ENCODE results near the gene ACE.
A peak's percentile ranks its signal among the peaks of the same experiment; 100 is the strongest.

Gene ACE

DNA sequence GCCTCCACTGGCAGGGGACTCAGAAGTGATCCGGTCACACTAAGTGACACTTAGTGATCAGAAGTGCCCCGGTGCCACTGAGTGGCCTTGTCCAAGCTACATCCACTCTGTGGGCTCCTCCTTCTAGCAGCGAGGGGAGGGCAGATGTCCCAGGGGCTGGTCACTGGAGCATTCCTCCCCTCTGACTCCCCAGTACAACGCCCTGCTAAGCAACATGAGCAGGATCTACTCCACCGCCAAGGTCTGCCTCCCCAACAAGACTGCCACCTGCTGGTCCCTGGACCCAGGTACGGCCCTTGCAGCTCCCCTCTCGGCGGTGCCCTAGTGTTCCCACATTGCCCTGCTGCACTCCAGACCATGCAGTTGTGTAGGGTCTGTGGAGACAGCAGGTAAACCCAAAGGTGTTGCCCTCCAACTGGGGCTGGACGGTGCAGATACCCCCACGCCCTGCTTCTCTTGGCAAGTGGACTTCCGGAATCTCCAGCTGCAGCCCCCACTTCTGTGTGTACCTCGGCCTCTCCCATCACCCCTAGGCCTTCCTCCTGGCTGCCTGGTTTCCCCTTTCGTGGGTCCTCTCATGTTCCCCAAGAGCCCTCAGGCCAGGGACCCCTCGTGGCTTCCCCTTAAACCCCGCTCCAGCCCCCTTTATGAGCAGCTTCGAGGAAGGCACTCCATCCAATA lies 2.1 kb downstream of the ACE start (continued):
- 0 out of 2 replicates have a peak, but pooled peaks have one; percentile 43 for TF ChIP-seq ZNF391 (tag by site-specific recombination; IDR thresholded peaks at IDR 0.05; ENCODE audit: borderline replicate concordance, low read depth)
- TF ChIP-seq SP2 (tag by site-specific recombination; IDR thresholded peaks at IDR 0.05) = peak; percentile 60
- TF ChIP-seq ZNF433 (tag by site-specific recombination; IDR thresholded peaks at IDR 0.05; ENCODE audit: low read depth) = no peak
- TF ChIP-seq ZNF311 (tag by site-specific recombination; IDR thresholded peaks at IDR 0.05; ENCODE audit: borderline replicate concordance) = no peak
- TF ChIP-seq ZNF529 (tag by site-specific recombination; IDR thresholded peaks at IDR 0.05; ENCODE audit: insufficient replicate concordance) = no peak
- TF ChIP-seq, protein P1, sequence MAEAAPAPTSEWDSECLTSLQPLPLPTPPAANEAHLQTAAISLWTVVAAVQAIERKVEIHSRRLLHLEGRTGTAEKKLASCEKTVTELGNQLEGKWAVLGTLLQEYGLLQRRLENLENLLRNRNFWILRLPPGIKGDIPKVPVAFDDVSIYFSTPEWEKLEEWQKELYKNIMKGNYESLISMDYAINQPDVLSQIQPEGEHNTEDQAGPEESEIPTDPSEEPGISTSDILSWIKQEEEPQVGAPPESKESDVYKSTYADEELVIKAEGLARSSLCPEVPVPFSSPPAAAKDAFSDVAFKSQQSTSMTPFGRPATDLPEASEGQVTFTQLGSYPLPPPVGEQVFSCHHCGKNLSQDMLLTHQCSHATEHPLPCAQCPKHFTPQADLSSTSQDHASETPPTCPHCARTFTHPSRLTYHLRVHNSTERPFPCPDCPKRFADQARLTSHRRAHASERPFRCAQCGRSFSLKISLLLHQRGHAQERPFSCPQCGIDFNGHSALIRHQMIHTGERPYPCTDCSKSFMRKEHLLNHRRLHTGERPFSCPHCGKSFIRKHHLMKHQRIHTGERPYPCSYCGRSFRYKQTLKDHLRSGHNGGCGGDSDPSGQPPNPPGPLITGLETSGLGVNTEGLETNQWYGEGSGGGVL (tag by site-specific recombination; IDR thresholded peaks at IDR 0.05) = no peak
- peak; percentile 51; the same call in 1 of the 2 replicates for TF ChIP-seq KLF1 (tag by site-specific recombination; IDR thresholded peaks at IDR 0.05)
- no peak for TF ChIP-seq FEZF1 (tag by site-specific recombination; IDR thresholded peaks at IDR 0.05)
- TF ChIP-seq, protein P2, sequence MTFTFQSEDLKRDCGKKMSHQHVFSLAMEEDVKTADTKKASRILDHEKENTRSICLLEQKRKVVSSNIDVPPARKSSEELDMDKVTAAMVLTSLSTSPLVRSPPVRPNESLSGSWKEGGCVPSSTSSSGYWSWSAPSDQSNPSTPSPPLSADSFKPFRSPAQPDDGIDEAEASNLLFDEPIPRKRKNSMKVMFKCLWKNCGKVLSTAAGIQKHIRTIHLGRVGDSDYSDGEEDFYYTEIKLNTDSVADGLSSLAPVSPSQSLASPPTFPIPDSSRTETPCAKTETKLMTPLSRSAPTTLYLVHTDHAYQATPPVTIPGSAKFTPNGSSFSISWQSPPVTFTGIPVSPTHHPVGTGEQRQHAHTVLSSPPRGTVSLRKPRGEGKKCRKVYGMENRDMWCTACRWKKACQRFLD (tag by site-specific recombination; IDR thresholded peaks at IDR 0.05) = no peak
- TF ChIP-seq, protein P3, sequence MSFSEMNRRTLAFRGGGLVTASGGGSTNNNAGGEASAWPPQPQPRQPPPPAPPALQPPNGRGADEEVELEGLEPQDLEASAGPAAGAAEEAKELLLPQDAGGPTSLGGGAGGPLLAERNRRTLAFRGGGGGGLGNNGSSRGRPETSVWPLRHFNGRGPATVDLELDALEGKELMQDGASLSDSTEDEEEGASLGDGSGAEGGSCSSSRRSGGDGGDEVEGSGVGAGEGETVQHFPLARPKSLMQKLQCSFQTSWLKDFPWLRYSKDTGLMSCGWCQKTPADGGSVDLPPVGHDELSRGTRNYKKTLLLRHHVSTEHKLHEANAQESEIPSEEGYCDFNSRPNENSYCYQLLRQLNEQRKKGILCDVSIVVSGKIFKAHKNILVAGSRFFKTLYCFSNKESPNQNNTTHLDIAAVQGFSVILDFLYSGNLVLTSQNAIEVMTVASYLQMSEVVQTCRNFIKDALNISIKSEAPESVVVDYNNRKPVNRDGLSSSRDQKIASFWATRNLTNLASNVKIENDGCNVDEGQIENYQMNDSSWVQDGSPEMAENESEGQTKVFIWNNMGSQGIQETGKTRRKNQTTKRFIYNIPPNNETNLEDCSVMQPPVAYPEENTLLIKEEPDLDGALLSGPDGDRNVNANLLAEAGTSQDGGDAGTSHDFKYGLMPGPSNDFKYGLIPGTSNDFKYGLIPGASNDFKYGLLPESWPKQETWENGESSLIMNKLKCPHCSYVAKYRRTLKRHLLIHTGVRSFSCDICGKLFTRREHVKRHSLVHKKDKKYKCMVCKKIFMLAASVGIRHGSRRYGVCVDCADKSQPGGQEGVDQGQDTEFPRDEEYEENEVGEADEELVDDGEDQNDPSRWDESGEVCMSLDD (tag by site-specific recombination; IDR thresholded peaks at IDR 0.05) = no peak; the same call in 1 of the 2 replicates
- TF ChIP-seq ZEB2 (tag by site-specific recombination; IDR thresholded peaks at IDR 0.05) = 0 out of 2 replicates have a peak, but pooled peaks have one; percentile 32
- TF ChIP-seq, protein P4, sequence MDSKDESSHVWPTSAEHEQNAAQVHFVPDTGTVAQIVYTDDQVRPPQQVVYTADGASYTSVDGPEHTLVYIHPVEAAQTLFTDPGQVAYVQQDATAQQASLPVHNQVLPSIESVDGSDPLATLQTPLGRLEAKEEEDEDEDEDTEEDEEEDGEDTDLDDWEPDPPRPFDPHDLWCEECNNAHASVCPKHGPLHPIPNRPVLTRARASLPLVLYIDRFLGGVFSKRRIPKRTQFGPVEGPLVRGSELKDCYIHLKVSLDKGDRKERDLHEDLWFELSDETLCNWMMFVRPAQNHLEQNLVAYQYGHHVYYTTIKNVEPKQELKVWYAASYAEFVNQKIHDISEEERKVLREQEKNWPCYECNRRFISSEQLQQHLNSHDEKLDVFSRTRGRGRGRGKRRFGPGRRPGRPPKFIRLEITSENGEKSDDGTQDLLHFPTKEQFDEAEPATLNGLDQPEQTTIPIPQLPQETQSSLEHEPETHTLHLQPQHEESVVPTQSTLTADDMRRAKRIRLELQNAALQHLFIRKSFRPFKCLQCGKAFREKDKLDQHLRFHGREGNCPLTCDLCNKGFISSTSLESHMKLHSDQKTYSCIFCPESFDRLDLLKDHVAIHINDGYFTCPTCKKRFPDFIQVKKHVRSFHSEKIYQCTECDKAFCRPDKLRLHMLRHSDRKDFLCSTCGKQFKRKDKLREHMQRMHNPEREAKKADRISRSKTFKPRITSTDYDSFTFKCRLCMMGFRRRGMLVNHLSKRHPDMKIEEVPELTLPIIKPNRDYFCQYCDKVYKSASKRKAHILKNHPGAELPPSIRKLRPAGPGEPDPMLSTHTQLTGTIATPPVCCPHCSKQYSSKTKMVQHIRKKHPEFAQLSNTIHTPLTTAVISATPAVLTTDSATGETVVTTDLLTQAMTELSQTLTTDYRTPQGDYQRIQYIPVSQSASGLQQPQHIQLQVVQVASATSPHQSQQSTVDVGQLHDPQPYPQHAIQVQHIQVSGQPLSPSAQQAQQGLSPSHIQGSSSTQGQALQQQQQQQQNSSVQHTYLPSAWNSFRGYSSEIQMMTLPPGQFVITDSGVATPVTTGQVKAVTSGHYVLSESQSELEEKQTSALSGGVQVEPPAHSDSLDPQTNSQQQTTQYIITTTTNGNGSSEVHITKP (tag by site-specific recombination; IDR thresholded peaks at IDR 0.05) = peak; percentile 70
- no peak for TF ChIP-seq ZNF830 (tag by site-specific recombination; IDR thresholded peaks at IDR 0.05; ENCODE audit: low read depth)
- no peak for TF ChIP-seq ZNF146 (tag by site-specific recombination; IDR thresholded peaks at IDR 0.05)
- TF ChIP-seq ZNF184 (tag by site-specific recombination; IDR thresholded peaks at IDR 0.05) = no peak
- TF ChIP-seq ZNF138 (tag by site-specific recombination; IDR thresholded peaks at IDR 0.05; ENCODE audit: borderline replicate concordance) = no peak
- 0 out of 2 replicates have a peak, but pooled peaks have one; percentile 21 for TF ChIP-seq ZNF394 (tag by site-specific recombination; IDR thresholded peaks at IDR 0.05; ENCODE audit: borderline replicate concordance)
- TF ChIP-seq, protein P5, sequence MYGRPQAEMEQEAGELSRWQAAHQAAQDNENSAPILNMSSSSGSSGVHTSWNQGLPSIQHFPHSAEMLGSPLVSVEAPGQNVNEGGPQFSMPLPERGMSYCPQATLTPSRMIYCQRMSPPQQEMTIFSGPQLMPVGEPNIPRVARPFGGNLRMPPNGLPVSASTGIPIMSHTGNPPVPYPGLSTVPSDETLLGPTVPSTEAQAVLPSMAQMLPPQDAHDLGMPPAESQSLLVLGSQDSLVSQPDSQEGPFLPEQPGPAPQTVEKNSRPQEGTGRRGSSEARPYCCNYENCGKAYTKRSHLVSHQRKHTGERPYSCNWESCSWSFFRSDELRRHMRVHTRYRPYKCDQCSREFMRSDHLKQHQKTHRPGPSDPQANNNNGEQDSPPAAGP (tag by site-specific recombination; IDR thresholded peaks at IDR 0.05) = no peak; the same call in 1 of the 2 replicates
- no peak for TF ChIP-seq ZNF610 (tag by site-specific recombination; IDR thresholded peaks at IDR 0.05; ENCODE audit: borderline replicate concordance)
- TF ChIP-seq ZBTB8A (tag by site-specific recombination; IDR thresholded peaks at IDR 0.05) = peak; percentile 52
- TF ChIP-seq, protein P6, sequence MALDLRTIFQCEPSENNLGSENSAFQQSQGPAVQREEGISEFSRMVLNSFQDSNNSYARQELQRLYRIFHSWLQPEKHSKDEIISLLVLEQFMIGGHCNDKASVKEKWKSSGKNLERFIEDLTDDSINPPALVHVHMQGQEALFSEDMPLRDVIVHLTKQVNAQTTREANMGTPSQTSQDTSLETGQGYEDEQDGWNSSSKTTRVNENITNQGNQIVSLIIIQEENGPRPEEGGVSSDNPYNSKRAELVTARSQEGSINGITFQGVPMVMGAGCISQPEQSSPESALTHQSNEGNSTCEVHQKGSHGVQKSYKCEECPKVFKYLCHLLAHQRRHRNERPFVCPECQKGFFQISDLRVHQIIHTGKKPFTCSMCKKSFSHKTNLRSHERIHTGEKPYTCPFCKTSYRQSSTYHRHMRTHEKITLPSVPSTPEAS (tag by site-specific recombination; IDR thresholded peaks at IDR 0.05) = no peak
- no peak for TF ChIP-seq ZFHX2 (tag by site-specific recombination; conservative IDR thresholded peaks at IDR 0.05)
- no peak for TF ChIP-seq ZNF777 (tag by site-specific recombination; IDR thresholded peaks at IDR 0.05; ENCODE audit: borderline replicate concordance)
- TF ChIP-seq ZNF132 (tag by site-specific recombination; IDR thresholded peaks at IDR 0.05; ENCODE audit: borderline replicate concordance) = no peak
- peak; percentile 93 for TF ChIP-seq WT1 (tag by site-specific recombination; IDR thresholded peaks at IDR 0.05)
- no peak for TF ChIP-seq ZNF248 (tag by site-specific recombination; IDR thresholded peaks at IDR 0.05)
- peak; percentile 62; the same call in 1 of the 2 replicates for TF ChIP-seq SP3 (tag by site-specific recombination; IDR thresholded peaks at IDR 0.05)
- no peak for TF ChIP-seq RBAK (tag by site-specific recombination; IDR thresholded peaks at IDR 0.05)

Data from HEK293 (cell line).